Psoas muscle (tissue), 8 donors: ENCODE measurements around the gene HS1BP3. TPM values are rescaled to one million over a fixed set of nuclear protein-coding genes. Genes with fewer than 3 reads are reported as not detected.

Source experiments
- ATAC-seq, 4 donors: fragments of 200-7000 bp; cut with Tn5 transposase; one replicate each; pipeline ENCODE4 v1.9.1; 2020; ENCODE audit warnings: moderate library complexity in 3 of 4, mild to moderate bottlenecking in 2 of 4
- DNase-seq, 2 donors: peaks; one replicate each; pipeline ENCODE4 v3.0.0-alpha.2; 2020
- H3K27ac ChIP-seq: fragments of 200-600 bp; one replicate; pipeline ENCODE4 v1.8.0; 2022
- H3K27me3 ChIP-seq, 3 donors: fragments of 200-600 bp in 1 of 3; one replicate each; pipeline versions ENCODE4 v1.6.1 to v1.8.0; 2013 to 2022; ENCODE audit warnings: low read length in 2 of 3, mild to moderate bottlenecking in 2 of 3, moderate library complexity in 1 of 3; ENCODE audit not compliant: insufficient read depth in 3 of 3
- H3K36me3 ChIP-seq, 2 donors: fragments of 200-600 bp in 1 of 2; one replicate each; pipeline versions ENCODE4 v1.6.1 to v1.8.0; 2013 to 2022; ENCODE audit warnings: low read depth in 1 of 2, mild to moderate bottlenecking in 1 of 2, moderate library complexity in 1 of 2; ENCODE audit not compliant: insufficient read depth in 1 of 2
- H3K4me1 ChIP-seq: fragments of 200-600 bp; one replicate; pipeline ENCODE4 v1.8.0; 2022
- H3K4me3 ChIP-seq: fragments of 200-600 bp; one replicate; pipeline ENCODE4 v1.8.0; 2022; ENCODE audit warnings: mild to moderate bottlenecking
- H3K9me3 ChIP-seq: fragments of 200-600 bp; one replicate; pipeline ENCODE4 v1.8.0; 2022
- WGBS, 3 donors: extraction: QIAGEN DNeasy Blood & Tissue Kit; methylation state at CpG; one replicate each; pipeline versions ENCODE4 v1.1.6 to v1.1.7; 2013; 5-methylcytosine and 5-hydroxymethylcytosine counted together
- intact Hi-C, 2 donors: fragments of 100-400 bp; cut with DNase I; formaldehyde crosslinking; loops; one replicate each; pipeline versions ENCODE4 v1.11.0 to v1.14.2; 2022
- polyA plus RNA-seq, 3 donors: library from polyadenylated mRNA; stranded (reverse); fragments of 200-250 nt; gene quantifications; one replicate each; pipeline ENCODE4 v1.2.3, GENCODE V29; 2013
- total RNA-seq, 4 donors: library from RNA; stranded (reverse); fragmentation: NEBNext Ultra II Directional in 2 of 4; extraction: Animal tissue kit (Norgen Biotek cat#: 25700) in 2 of 4; gene quantifications; one replicate each; pipeline versions ENCODE4 v1.2.1 to v1.2.4, GENCODE V29; 2021 to 2023
- TF ChIP-seq, protein P1 (sequence below): fragments of 200-600 bp; IDR thresholded peaks from one replicate; pipeline ENCODE4 v1.8.0; 2022; ENCODE audit warnings: antibody characterized with exemption
- donor health status: healthy with polysubstance abuse.
- donor health status: DM: no; HTN: no; CAD: no; lungs with moderate emphysema.
- donor health status: Bipolar disorder and iron deficiency.
- donor health status: healthy.
- donor health status: DM: yes; HTN: yes; CAD: no.
- donor health status: DM: no; HTN: no; CAD: no.
- donor health status: DM: no; HTN: no; CAD: no.
- donor health status: DM: yes; HTN: yes; CAD: no.

The HS1BP3 gene
- total and polyA plus RNA-seq, 7 donors, result 9.2 to 20.6 (median 12.1) TPM

DNA sequence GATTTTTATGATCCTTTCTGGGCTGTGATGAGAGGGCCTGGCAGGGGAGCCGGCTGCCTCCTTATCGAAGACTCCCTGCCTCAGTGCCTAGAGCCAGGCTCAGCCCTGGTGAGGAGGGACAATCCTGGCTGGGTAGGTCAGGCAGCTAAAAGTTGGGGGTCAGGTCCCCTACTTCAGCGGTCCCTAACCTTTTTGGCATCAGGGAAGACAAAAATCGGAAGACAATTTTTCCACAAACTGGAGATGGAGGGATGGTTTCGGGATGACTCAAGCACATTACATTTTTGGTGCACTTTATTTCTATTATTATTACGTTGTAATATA is 53.1 kb downstream of the HS1BP3 start:
- ATAC-seq (no peak), DNase-seq (peak in 1 of 2 donors; percentile 32)
- peaks cover 27% of the 10 kb centered on the region for H3K4me1 ChIP-seq
- H3K27ac ChIP-seq, result peak overlapping the region; percentile 51
- no peaks in the 10 kb centered on the region for H3K9me3 ChIP-seq
- H3K4me3 ChIP-seq, result no peak overlapping the region
- 83 to 90% (median 86%) methylated on average over 6 of the region's 6 CpGs for WGBS, 3 donors
- H3K36me3 ChIP-seq, result no peaks in the 10 kb centered on the region
- no peaks in the 10 kb centered on the region for H3K27me3 ChIP-seq
- intact Hi-C loops, result no loop called here
- TF ChIP-seq, protein P1, sequence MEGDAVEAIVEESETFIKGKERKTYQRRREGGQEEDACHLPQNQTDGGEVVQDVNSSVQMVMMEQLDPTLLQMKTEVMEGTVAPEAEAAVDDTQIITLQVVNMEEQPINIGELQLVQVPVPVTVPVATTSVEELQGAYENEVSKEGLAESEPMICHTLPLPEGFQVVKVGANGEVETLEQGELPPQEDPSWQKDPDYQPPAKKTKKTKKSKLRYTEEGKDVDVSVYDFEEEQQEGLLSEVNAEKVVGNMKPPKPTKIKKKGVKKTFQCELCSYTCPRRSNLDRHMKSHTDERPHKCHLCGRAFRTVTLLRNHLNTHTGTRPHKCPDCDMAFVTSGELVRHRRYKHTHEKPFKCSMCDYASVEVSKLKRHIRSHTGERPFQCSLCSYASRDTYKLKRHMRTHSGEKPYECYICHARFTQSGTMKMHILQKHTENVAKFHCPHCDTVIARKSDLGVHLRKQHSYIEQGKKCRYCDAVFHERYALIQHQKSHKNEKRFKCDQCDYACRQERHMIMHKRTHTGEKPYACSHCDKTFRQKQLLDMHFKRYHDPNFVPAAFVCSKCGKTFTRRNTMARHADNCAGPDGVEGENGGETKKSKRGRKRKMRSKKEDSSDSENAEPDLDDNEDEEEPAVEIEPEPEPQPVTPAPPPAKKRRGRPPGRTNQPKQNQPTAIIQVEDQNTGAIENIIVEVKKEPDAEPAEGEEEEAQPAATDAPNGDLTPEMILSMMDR, result no peak

DNA sequence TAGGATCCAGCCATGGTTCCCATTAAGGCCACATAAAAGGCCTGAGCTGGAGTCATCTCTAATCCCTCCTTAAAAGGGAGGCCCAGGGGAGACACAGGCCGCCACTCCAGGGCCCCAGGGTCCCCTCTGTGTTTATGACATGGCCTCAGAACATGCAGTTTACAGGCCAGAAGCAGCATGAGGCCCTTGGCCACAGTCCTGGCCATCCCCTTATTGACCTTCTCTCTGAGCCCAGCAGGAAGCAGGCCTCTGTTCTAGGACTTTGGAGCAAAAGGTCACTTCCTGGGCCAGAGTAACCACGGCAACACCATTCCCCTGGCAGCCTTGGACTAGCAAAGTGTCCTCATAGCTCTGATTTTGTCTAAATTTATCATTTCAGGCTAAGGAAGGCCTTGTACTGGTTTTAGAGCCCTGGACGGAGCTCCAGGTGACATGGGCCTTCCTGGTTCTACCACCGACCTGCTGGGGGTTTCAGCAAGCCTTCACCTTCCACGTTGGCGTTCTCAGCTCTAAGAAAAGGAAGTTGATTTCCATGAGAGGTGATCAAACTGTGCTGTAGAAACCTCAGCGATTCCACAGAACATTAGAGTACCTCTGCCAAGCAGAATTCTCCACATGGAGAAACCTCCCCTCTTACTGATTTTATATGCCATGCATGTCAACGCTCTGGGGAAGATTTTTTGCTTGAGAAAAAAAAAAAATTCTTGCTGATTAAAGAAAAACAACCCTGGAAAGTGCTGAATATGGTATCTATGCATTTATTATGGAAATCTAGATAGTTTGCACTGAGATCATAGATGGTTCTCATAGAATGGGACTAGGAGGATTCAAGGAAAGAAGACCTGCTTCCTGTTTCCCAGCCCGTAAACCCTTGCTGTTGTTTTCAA is 53.7 kb downstream of the HS1BP3 start:
- intact Hi-C loops, result no loop called here
- Histone ChIP-seq H3K27me3 (no peaks in the 10 kb centered on the region), H3K27ac (peak overlapping the region; percentile 51), H3K4me1 (peaks cover 27% of the 10 kb centered on the region), H3K4me3 (no peak overlapping the region), H3K36me3 (no peaks in the 10 kb centered on the region), H3K9me3 (no peaks in the 10 kb centered on the region)
- TF ChIP-seq, protein P1, result no peak
- ATAC-seq (peak; percentile 44 to 82 (median 74)), DNase-seq (peak; percentile 86 to 92)
- WGBS, 3 donors, result 48 to 57% (median 52%) methylated on average over 9 of the region's 9 CpGs

DNA sequence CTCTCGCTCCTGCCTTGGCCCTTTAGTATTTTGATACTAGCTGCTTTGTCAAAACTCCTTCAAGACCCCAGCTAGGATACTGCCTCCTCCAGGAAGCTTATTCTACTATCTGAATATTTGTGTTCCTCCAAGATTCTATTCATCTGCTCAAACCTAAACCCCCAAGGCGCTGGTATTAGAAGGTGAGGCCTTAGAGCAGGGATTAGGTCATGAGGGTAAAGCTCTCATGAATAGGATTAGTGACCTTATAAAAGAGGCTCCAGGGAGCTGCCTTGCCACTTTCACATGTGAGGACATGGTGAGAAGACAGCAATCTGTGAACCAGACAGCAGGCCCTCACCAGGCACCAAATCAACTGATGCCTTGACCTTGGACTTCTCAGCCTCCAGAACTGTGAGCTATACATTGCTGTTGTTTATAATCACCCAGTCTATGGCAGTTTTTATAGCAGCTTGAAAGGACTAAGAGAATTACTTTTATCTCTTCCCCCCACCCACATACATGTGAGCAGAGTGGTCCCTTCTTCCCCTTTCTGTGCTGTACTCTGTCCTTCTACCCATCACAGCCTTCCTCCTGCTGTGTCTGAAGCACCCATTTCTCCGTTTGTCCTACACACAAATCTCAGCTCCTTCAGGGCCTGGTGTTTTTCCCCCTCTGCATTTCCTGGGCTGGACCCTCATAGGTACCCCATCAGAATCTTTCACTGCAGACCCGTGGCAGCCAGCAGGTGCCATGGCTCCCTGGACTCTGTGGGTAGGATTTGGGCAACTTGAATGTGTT is 54.5 kb downstream of the HS1BP3 start:
- WGBS, 3 donors, result 84 to 89% (median 85%) methylated on average over 4 of the region's 4 CpGs
- DNase-seq, result peak in 1 of 2 donors; percentile 9
- ATAC-seq, result no peak

DNA sequence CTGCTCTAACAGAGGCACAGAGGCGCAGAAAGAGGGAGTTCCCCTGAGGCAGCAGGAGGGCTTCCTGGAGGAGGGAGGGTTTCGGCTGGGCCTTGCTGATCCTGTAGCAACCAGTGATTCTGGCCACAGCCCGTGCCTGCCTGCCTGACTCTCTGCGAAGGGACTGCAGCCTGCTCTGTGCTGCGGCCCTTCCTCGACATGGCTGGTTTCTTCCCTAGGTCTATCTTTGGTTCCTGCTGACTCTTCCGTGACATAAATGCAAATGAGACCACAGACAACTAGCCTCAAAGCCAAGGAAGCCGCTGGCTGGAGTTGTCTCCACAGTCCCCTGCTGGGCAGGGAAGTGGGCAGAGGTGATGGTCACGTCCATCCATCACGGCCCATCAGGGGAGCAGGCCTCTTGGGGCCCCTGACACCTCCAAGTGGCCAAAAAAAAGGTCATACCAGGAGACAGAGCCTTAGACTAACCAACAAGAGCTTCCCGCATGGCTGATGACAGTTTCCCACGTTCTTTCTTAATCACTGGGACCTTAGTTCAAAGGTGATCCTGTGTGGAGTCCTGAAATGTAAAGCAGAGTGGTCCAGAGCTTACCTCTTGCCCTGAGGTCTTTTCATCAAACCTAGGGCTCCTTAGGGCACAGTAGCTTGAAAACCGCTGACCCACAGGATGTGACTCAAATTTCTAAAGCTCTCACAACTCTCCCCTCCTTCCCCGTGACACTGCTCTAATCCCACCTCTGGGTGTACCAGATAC is 55.3 kb downstream of the HS1BP3 start:
- peak in 2 of 4 donors; percentile 12 to 15 for ATAC-seq
- peak in 1 of 2 donors; percentile 53 for DNase-seq
- Histone ChIP-seq H3K4me1 (peaks cover 27% of the 10 kb centered on the region), H3K9me3 (no peaks in the 10 kb centered on the region), H3K36me3 (no peaks in the 10 kb centered on the region), H3K27ac (peak overlapping the region; percentile 51), H3K4me3 (no peak overlapping the region), H3K27me3 (no peaks in the 10 kb centered on the region)
- 78 to 84% (median 78%) methylated on average over 14 of the region's 14 CpGs for WGBS, 3 donors
- intact Hi-C loops, result no loop called here
- TF ChIP-seq, protein P1, result no peak

More for the DNA sequence above, 54.5 kb downstream of the HS1BP3 start:
- H3K4me1 ChIP-seq, result peaks cover 27% of the 10 kb centered on the region
- H3K27me3 ChIP-seq, result no peaks in the 10 kb centered on the region
- peak overlapping the region; percentile 51 for H3K27ac ChIP-seq
- H3K36me3 ChIP-seq, result no peaks in the 10 kb centered on the region
- no peaks in the 10 kb centered on the region for H3K9me3 ChIP-seq
- TF ChIP-seq, protein P1, result no peak
- intact Hi-C loops, result no loop called here
- no peak overlapping the region for H3K4me3 ChIP-seq
